ENCODE data around the gene PLCH1. TPM values are rescaled to one million over a fixed set of nuclear protein-coding genes. Genes with fewer than 3 reads are reported as not detected.

PLCH1 gene
- total RNA-seq, 1 donor from 2014 or later, result 1.3 TPM

DNA sequence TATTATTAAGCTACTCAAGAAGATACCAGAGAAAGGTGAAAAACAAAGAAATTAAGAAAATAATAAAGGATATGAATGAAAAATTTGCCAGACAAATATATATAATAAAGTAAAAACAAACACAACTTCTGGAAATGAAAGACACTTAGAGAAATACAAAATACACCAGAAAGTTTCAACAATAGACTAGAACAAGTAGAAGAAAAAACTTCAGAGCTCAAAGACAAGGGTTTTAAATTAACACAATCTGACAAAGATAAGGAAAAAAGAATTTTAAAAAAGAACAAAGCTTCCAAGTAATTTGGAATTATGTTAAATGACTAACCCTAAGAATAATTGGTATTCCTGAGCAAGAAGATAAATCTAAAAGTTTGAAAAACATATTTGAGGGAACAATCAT is 135.3 kb downstream of the PLCH1 start:
- TF ChIP-seq, protein P1, sequence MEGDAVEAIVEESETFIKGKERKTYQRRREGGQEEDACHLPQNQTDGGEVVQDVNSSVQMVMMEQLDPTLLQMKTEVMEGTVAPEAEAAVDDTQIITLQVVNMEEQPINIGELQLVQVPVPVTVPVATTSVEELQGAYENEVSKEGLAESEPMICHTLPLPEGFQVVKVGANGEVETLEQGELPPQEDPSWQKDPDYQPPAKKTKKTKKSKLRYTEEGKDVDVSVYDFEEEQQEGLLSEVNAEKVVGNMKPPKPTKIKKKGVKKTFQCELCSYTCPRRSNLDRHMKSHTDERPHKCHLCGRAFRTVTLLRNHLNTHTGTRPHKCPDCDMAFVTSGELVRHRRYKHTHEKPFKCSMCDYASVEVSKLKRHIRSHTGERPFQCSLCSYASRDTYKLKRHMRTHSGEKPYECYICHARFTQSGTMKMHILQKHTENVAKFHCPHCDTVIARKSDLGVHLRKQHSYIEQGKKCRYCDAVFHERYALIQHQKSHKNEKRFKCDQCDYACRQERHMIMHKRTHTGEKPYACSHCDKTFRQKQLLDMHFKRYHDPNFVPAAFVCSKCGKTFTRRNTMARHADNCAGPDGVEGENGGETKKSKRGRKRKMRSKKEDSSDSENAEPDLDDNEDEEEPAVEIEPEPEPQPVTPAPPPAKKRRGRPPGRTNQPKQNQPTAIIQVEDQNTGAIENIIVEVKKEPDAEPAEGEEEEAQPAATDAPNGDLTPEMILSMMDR (IDR thresholded peaks at IDR 0.05; ENCODE audit: unreplicated experiment), result no peak
- no peak overlapping the region for H3K27ac Mint-ChIP-seq
- H3K27me3 Mint-ChIP-seq (ENCODE audit: low read depth), result no peaks in the 10 kb centered on the region
- no peak overlapping the region for H3K4me3 Mint-ChIP-seq
- H3K9me3 Mint-ChIP-seq, result peaks cover 44% of the 10 kb centered on the region
- DNase-seq (ENCODE audit: low spot score in 2 of 2, unreplicated experiment in 2 of 2), result no peak
- H3K36me3 Mint-ChIP-seq, result peaks cover 2% of the 10 kb centered on the region
- peaks cover 4% of the 10 kb centered on the region for H3K4me1 Mint-ChIP-seq

DNA sequence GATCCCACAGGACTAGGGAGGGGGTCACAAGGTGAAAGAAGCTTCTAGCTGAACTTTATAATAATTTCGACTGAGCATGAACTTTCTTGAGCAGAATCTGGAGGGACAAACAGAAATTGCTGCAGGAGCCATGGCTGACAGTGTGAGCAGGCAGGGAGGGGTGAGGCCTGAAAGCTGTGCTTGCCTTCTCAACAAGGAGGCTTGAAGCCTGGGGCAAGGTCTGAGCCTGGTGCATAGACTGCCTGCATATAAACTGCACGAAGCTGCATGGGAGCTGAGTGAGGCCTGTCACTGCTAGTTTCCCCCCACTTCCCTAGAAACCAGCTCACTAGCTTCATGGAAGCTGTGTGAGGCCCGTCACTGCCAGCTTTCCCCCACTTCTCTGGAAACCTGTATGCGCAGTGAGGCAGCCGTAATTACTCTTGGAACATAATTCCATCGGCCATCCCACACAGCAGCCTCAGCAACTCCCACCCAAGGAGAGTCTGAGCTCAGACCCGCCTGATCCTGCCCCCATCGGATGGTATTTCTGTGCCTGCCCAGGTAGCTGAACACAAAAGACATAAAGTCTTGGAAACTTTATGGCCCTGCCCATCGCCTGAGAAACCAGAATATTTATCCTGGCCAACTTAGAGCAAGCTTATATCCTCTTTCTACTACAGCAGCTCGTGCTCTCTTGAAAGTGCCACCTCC is 136.5 kb downstream of the PLCH1 start:
- H3K36me3 Mint-ChIP-seq, result peaks cover 2% of the 10 kb centered on the region
- TF ChIP-seq, protein P1 (IDR thresholded peaks at IDR 0.05; ENCODE audit: unreplicated experiment), result no peak
- peaks cover 32% of the 10 kb centered on the region for H3K9me3 Mint-ChIP-seq
- peaks cover 4% of the 10 kb centered on the region for H3K4me1 Mint-ChIP-seq
- no peaks in the 10 kb centered on the region for H3K27me3 Mint-ChIP-seq (ENCODE audit: low read depth)
- DNase-seq (ENCODE audit: low spot score in 2 of 2, unreplicated experiment in 2 of 2), result no peak
- no peak overlapping the region for H3K4me3 Mint-ChIP-seq
- no peak overlapping the region for H3K27ac Mint-ChIP-seq

DNA sequence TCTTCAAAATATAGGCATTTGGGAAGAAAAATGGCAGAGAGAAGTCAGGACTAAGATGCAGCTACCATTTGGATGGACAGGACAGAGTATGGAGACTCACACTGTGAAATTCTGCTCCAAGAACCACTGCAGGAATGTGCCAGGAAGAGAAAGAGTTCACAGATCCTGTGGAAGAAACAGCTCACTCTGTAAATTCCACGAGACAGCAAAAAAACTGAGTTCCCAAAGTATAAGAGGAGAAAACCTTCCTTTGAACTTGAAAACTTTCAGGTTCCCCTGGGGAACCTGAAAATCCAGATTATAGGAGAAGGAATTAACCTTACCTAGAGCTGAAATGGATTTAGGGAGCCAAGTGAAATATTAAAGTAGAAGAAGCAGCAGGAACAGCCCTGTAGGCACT is 137.1 kb downstream of the PLCH1 start:
- H3K4me3 Mint-ChIP-seq, result no peak overlapping the region
- H3K27me3 Mint-ChIP-seq (ENCODE audit: low read depth), result no peaks in the 10 kb centered on the region
- H3K27ac Mint-ChIP-seq, result peak overlapping the region; percentile 16
- TF ChIP-seq, protein P1 (IDR thresholded peaks at IDR 0.05; ENCODE audit: unreplicated experiment), result no peak
- peaks cover 26% of the 10 kb centered on the region for H3K9me3 Mint-ChIP-seq
- peaks cover 2% of the 10 kb centered on the region for H3K36me3 Mint-ChIP-seq
- DNase-seq (ENCODE audit: low spot score in 2 of 2, unreplicated experiment in 2 of 2), result no peak
- peaks cover 4% of the 10 kb centered on the region for H3K4me1 Mint-ChIP-seq

DNA sequence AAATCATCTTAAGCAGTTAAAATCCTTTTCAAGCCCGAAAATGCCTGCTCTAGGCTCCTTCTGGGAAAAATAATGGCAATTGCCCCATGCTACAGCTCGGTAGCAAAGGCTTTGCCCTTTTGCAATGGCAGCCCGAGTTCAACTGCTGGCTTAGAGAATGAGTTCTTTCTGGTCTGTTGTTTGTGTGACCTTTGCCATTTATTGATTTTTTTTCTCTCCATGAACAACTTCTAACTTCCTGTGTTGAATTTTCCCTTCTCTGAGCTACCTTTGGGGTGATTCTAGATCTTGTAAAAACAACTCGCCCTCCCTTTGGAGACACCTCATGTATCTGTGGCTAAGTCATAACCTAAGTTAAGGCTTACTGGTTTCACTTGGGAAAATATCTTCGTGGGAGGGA is 139.3 kb downstream of the PLCH1 start:
- Mint-ChIP-seq H3K27ac (no peak overlapping the region), H3K4me1 (peaks cover 4% of the 10 kb centered on the region), H3K9me3 (peaks cover 13% of the 10 kb centered on the region), H3K27me3 (ENCODE audit: low read depth) (no peaks in the 10 kb centered on the region), H3K4me3 (no peak overlapping the region), H3K36me3 (no peaks in the 10 kb centered on the region)
- no peak for DNase-seq (ENCODE audit: low spot score in 2 of 2, unreplicated experiment in 2 of 2)
- TF ChIP-seq, protein P1 (IDR thresholded peaks at IDR 0.05; ENCODE audit: unreplicated experiment), result no peak

DNA sequence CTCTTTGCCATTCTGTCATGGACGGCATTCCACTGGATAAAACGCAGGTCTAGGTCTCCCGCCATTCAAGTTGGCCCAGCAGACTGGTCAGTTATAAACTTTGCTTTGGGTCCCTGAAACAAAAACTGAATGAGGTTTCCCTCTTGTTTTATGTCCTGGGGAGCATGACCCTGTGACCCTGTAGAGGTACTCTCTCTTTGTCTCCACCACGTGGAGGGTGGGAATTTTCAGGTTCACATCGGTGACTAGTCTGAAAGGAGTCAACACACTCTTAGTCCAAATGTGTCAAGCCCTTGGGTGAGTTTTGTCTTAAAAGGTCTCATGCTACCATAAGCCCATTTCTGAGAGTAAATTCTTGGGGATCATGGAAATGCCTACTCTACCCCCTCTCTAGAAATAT is 139.9 kb downstream of the PLCH1 start:
- Mint-ChIP-seq H3K27ac (no peak overlapping the region), H3K36me3 (no peaks in the 10 kb centered on the region), H3K9me3 (peaks cover 11% of the 10 kb centered on the region), H3K4me1 (peaks cover 4% of the 10 kb centered on the region), H3K4me3 (no peak overlapping the region), H3K27me3 (ENCODE audit: low read depth) (no peaks in the 10 kb centered on the region)
- TF ChIP-seq, protein P1 (IDR thresholded peaks at IDR 0.05; ENCODE audit: unreplicated experiment), result no peak
- DNase-seq (ENCODE audit: low spot score in 2 of 2, unreplicated experiment in 2 of 2), result no peak

All from mesothelial cell of epicardium (in vitro differentiated cells).